Measurements from ENCODE around the gene NFKB2.

- TF ChIP-seq CTCF (IDR thresholded peaks at IDR 0.05), result no peak
- no peak for TF ChIP-seq POLR2AphosphoS5 (IDR thresholded peaks at IDR 0.05)
- no peak for TF ChIP-seq POLR2A (IDR thresholded peaks at IDR 0.05)
These were observed 10.1 kb downstream of the NFKB2 start for GRCh38 chr10:102405632-102406031.
